C4-2B (cell line): Measurements from ENCODE around the gene CDC14A.

Source experiments
- CTCF ChIP-seq: fragments of 450-650 bp; conservative IDR thresholded peaks from 2 replicates; pipeline ENCODE4 v1.5.1; 2017; ENCODE audit warnings: mild to moderate bottlenecking
- ZFX ChIP-seq: fragments of 450-650 bp; IDR thresholded peaks from 2 replicates; pipeline ENCODE4 v1.6.1; 2017

GRCh38 chr1:100325415-100326324 lies 26.6 kb upstream of the CDC14A start:
- no peak for TF ChIP-seq CTCF
- TF ChIP-seq ZFX: no peak
